Endothelial cell of umbilical vein (primary cell): ENCODE results near the gene TGM6. TPM values are rescaled to one million over a fixed set of nuclear protein-coding genes. Genes with fewer than 3 reads are reported as not detected.

Experiments used
- BruUV-seq: library from RNA; stranded (reverse); fragments of 400-500 nt; replicated peaks from 2 replicates; lab custom pipeline; 2021; lab: Mats Ljungman, UMichigan
- CTCF ChIA-PET: fragments of 300-600, 350-600 bp; sonication (Branson Sonifier 250); formaldehyde crosslinking; loops from one replicate; lab custom pipeline; 2021; ENCODE audit warnings: antibody characterized with exemption, inconsistent platforms; lab: Charles Lee
- POLR2A ChIA-PET: fragments of 300-600, 350-600 bp; sonication (Branson Sonifier 250); formaldehyde crosslinking; loops from one replicate; lab custom pipeline; 2021; ENCODE audit warnings: antibody characterized with exemption, inconsistent platforms; lab: Charles Lee
- DNase-seq: peaks from one replicate; pipeline ENCODE4 v3.0.0-alpha.2; 2011; ENCODE audit warnings: low read depth, low spot score
- FAIRE-seq: peaks from 2 replicates; lab custom pipeline; 2011; peaks lifted over from hg19 to GRCh38; lab: Jason Lieb, UNC
- H2AFZ ChIP-seq: 2 replicates; pipeline ENCODE4 v1.6.0; 2012; ENCODE audit warnings: low read depth, low read length, control low read depth, inconsistent platforms
- H3K27ac ChIP-seq: 2 replicates; pipeline ENCODE4 v1.5.1; 2011; ENCODE audit warnings: low read depth, mild to moderate bottlenecking, control low read depth, low read length, moderate library complexity; ENCODE audit not compliant: insufficient read depth
- H3K27me3 ChIP-seq, 2 experiments: 2 replicates each; pipeline versions ENCODE4 v1.6.0 to v1.6.1; 2011; ENCODE audit warnings: low read length in 2 of 2, mixed read lengths in 1 of 2; ENCODE audit not compliant: control insufficient read depth in 2 of 2, insufficient read depth in 2 of 2
- H3K36me3 ChIP-seq, 2 experiments: 2 replicates in 1 of 2; 3 replicates in 1 of 2; pipeline ENCODE4 v1.5.1; 2011; ENCODE audit warnings: low read length in 2 of 2, mild to moderate bottlenecking in 1 of 2, moderate library complexity in 1 of 2; ENCODE audit not compliant: control insufficient read depth in 2 of 2, insufficient read depth in 2 of 2; ENCODE audit errors: extremely low read depth in 1 of 2
- H3K4me1 ChIP-seq: 3 replicates; pipeline ENCODE4 v1.5.1; 2011; ENCODE audit warnings: mild to moderate bottlenecking, low read length; ENCODE audit not compliant: control insufficient read depth, insufficient read depth; ENCODE audit errors: extremely low read depth
- H3K4me2 ChIP-seq: 2 replicates; pipeline ENCODE4 v1.6.1; 2011; ENCODE audit warnings: low read length, control low read depth, mixed read lengths; ENCODE audit not compliant: insufficient read depth
- H3K4me3 ChIP-seq, 3 experiments: fragments of 200-600 bp in 1 of 3; sonication (generic), shearing (Covaris generic) in 1 of 3; replicated peaks in 1 of 3; 2 replicates each; pipeline ENCODE4 v1.5.1; 2011 to 2016; ENCODE audit warnings: control low read depth in 3 of 3, low read length in 3 of 3, mild to moderate bottlenecking in 2 of 3, inconsistent platforms in 1 of 3, low read depth in 1 of 3, moderate library complexity in 1 of 3; ENCODE audit not compliant: insufficient read depth in 1 of 3
- H3K79me2 ChIP-seq: 2 replicates; pipeline ENCODE4 v1.6.0; 2012; ENCODE audit warnings: low read length, inconsistent platforms; ENCODE audit not compliant: control insufficient read depth, insufficient read depth
- H3K9ac ChIP-seq: replicated peaks from 2 replicates; pipeline ENCODE3; 2011; ENCODE audit warnings: low read length, control low read depth; ENCODE audit not compliant: insufficient read depth; ENCODE audit errors: extremely low read depth
- H3K9me1 ChIP-seq: replicated peaks from 3 replicates; pipeline ENCODE4 v1.6.0; 2011; ENCODE audit warnings: mild to moderate bottlenecking, low read length; ENCODE audit not compliant: control insufficient read depth, insufficient read depth; ENCODE audit errors: extremely low read depth
- H3K9me3 ChIP-seq: replicated peaks from 2 replicates; pipeline ENCODE4 v1.5.1; 2012; ENCODE audit warnings: low read length, inconsistent platforms; ENCODE audit not compliant: control insufficient read depth, insufficient read depth
- H4K20me1 ChIP-seq: replicated peaks from 2 replicates; pipeline ENCODE3; 2011; ENCODE audit warnings: mild to moderate bottlenecking, low read length; ENCODE audit not compliant: control insufficient read depth, insufficient read depth; ENCODE audit errors: extremely low read depth
- CTCF ChIP-seq, 2 donors: IDR thresholded peaks; 1 replicate in 1 of 2; 2 replicates in 1 of 2; pipeline ENCODE4 v1.5.1; 2011; ENCODE audit warnings: low read length in 2 of 2, mild to moderate bottlenecking in 2 of 2, moderate library complexity in 2 of 2, control low read depth in 1 of 2, inconsistent platforms in 1 of 2, low read depth in 1 of 2; ENCODE audit not compliant: insufficient read depth in 1 of 2; ENCODE audit errors: extremely low read depth in 1 of 2
- EZH2 ChIP-seq: IDR thresholded peaks from 2 replicates; pipeline ENCODE4 v1.6.1; 2012; ENCODE audit warnings: borderline replicate concordance, low read depth, mild to moderate bottlenecking, moderate library complexity, low read length, inconsistent platforms; ENCODE audit not compliant: severe bottlenecking
- FOS ChIP-seq: IDR thresholded peaks from 2 replicates; pipeline ENCODE4 v1.6.1; 2011; ENCODE audit warnings: mild to moderate bottlenecking, low read length, moderate library complexity, borderline replicate concordance; ENCODE audit not compliant: insufficient read depth
- GATA2 ChIP-seq: IDR thresholded peaks from 2 replicates; pipeline ENCODE4 v1.7.0; 2011; ENCODE audit warnings: low read depth, mild to moderate bottlenecking, moderate library complexity, mixed read lengths, low read length; ENCODE audit not compliant: insufficient read length, insufficient read depth
- JUN ChIP-seq: IDR thresholded peaks from 2 replicates; pipeline ENCODE4 v1.6.1; 2011; ENCODE audit warnings: borderline replicate concordance, low read depth; ENCODE audit not compliant: insufficient read length, insufficient read depth
- MAX ChIP-seq: IDR thresholded peaks from 2 replicates; pipeline ENCODE4 v1.6.1; 2011; ENCODE audit not compliant: insufficient read depth, insufficient read length
- MYC ChIP-seq: IDR thresholded peaks from one replicate; pipeline ENCODE4 v1.6.1; 2011; ENCODE audit warnings: mild to moderate bottlenecking, low read depth, low read length
- POLR2A ChIP-seq: IDR thresholded peaks from 2 replicates; pipeline ENCODE4 v1.6.1; 2012; ENCODE audit warnings: low read depth, mild to moderate bottlenecking, control low read depth, low read length
- POLR2AphosphoS5 ChIP-seq: IDR thresholded peaks from 2 replicates; pipeline ENCODE4 v1.6.1; 2012; ENCODE audit warnings: low read depth, mild to moderate bottlenecking, control low read depth, low read length, moderate library complexity; ENCODE audit not compliant: insufficient read depth
- dilution Hi-C: fragments of 300-500 bp; cut with MboI; formaldehyde crosslinking; loops from one replicate; pipeline ENCODE4 v1.15.0; 2019; ENCODE audit warnings: low sequenced_read_pairs; ENCODE audit not compliant: extremely low pct_ligation_motif_present
- intact Hi-C: fragments of 100-400 bp; cut with micrococcal nuclease; formaldehyde crosslinking; loops from one replicate; pipeline ENCODE4 v1.10.0; 2022
- polyA plus RNA-seq, 4 experiments: library from polyadenylated mRNA; depleted of rRNA in 3 of 4; stranded (reverse) in 3 of 4; unstranded in 1 of 4; fragments of >200 nt; gene quantifications; 2 replicates each; pipeline versions ENCODE4 v1.2.1 to v1.2.3, GENCODE V29; 2011 to 2012; ENCODE audit warnings: missing spikeins in 1 of 4
- total RNA-seq: library from RNA; stranded (reverse); gene quantifications from 2 replicates; pipeline ENCODE4 v1.2.3, GENCODE V29; 2021

Gene TGM6
- total and polyA plus RNA-seq, 2 donors (not counting 3 experiments of a cell fraction or from before 2014, with no cell fraction given) = not detected

GRCh38 chr20:2458919-2459499 lies 78.3 kb downstream of the TGM6 start:
- no peak overlapping the region for H3K27ac ChIP-seq
- intact Hi-C loops (loop anchor here (10.0 kb wide), 1 partner anchor 354 kb away; the partner anchor contains the start of gene STK35), dilution Hi-C loops (no loop called here)
- CTCF ChIA-PET = no interaction called here
- no peaks in the 10 kb centered on the region for H3K9me3 ChIP-seq
- H3K79me2 ChIP-seq = peaks cover 7% of the 10 kb centered on the region
- no peak overlapping the region for H3K9ac ChIP-seq
- DNase-seq (no peak), FAIRE-seq (no peak)
- no peak overlapping the region for H2AFZ ChIP-seq
- peaks cover 26 to 42% of the 10 kb centered on the region in 2 experiments for H3K36me3 ChIP-seq
- no peaks in the 10 kb centered on the region for H3K4me1 ChIP-seq
- H3K4me3 ChIP-seq = no peak overlapping the region
- no TSS peak for BruUV-seq
- H3K9me1 ChIP-seq = no peaks in the 10 kb centered on the region
- peaks cover 2% of the 10 kb centered on the region for H4K20me1 ChIP-seq
- no peak overlapping the region for H3K4me2 ChIP-seq
- no peak for TF ChIP-seq JUN
- no peak for TF ChIP-seq EZH2
- no peak for TF ChIP-seq POLR2AphosphoS5
- TF ChIP-seq POLR2A = no peak
- no peak for TF ChIP-seq MYC
- TF ChIP-seq FOS = no peak
- TF ChIP-seq CTCF (IDR thresholded peaks at IDR 0.05; ENCODE audit: extremely low read depth in 1 of 2, insufficient read depth in 1 of 2, low read depth in 1 of 2, low read length in 2 of 2) = no peak
- TF ChIP-seq MAX = no peak
- TF ChIP-seq GATA2 = no peak
- POLR2A ChIA-PET = no interaction called here
- no peaks in the 10 kb centered on the region for H3K27me3 ChIP-seq
